ENCODE data around the gene ARHGAP26. TPM values are rescaled to one million over a fixed set of nuclear protein-coding genes. Genes with fewer than 3 reads are reported as not detected.

ARHGAP26 gene
- total RNA-seq, 4 donors from 2014 or later, result 22.3 to 40.7 (median 28.2) TPM

DNA sequence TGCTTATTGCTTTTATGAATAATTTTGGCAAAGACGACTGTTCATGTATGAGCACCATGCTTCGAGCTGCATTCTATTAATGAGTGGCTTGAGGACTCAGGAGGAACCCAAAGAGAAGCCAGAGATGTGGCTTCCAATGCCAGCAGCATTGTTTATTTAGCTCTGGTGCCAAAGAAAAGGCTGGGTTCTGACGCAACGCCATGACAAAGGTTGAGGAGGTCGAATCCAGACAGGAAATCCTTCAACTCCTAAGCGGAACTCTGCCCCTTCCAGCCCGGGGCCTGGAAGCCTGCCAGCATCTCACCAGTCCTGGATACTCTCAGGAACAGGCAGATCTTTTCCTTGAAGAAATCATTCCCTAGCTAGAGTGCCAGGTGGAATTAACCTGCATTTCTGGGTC is 104.4 kb downstream of the ARHGAP26 start:
- peaks cover 49 to 57% (median 54%) of the 10 kb centered on the region in 4 donors for H3K4me1 ChIP-seq
- intact Hi-C loops (cut with DNase I), result no loop called here
- H3K27me3 ChIP-seq, result no peaks in the 10 kb centered on the region
- no peaks in the 10 kb centered on the region for H3K9me3 ChIP-seq
- H3K36me3 ChIP-seq, result peaks cover 0 to 2% (median 1%) of the 10 kb centered on the region in 4 donors
- no peak for DNase-seq (ENCODE audit: extremely low spot score)
- no peak overlapping the region for H3K4me3 ChIP-seq
- 72% methylated on average over 7 of the region's 7 CpGs for WGBS
- TF ChIP-seq EP300 (IDR thresholded peaks at IDR 0.05), result no peak
- peak; percentile 58 to 61 for TF ChIP-seq POLR2AphosphoS5 (IDR thresholded peaks at IDR 0.05)
- H3K27ac ChIP-seq (replicated peaks in 1 of 4), result peak overlapping the region in 1 of 4 donors; percentile 36

DNA sequence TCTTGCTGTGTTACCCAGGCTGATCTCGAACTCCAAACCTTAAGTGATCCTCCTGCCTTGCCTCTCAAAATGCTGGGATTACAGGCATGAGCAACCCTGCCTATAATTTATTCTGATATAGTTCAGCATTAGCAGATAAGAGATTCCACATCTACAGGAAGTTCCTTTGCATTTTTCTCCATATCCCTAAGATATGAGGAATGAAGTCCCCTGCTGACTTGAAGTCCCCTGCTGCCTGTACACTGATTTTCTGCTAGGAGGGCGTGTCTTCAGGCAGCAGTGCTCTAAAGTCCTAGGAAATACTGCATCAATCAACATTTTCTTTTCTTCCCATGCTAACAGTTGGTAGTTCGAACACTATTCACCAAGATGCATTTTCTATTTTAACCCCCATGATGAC is 105.8 kb downstream of the ARHGAP26 start:
- 97% methylated on average over 3 of the region's 3 CpGs for WGBS
- TF ChIP-seq, protein P1, sequence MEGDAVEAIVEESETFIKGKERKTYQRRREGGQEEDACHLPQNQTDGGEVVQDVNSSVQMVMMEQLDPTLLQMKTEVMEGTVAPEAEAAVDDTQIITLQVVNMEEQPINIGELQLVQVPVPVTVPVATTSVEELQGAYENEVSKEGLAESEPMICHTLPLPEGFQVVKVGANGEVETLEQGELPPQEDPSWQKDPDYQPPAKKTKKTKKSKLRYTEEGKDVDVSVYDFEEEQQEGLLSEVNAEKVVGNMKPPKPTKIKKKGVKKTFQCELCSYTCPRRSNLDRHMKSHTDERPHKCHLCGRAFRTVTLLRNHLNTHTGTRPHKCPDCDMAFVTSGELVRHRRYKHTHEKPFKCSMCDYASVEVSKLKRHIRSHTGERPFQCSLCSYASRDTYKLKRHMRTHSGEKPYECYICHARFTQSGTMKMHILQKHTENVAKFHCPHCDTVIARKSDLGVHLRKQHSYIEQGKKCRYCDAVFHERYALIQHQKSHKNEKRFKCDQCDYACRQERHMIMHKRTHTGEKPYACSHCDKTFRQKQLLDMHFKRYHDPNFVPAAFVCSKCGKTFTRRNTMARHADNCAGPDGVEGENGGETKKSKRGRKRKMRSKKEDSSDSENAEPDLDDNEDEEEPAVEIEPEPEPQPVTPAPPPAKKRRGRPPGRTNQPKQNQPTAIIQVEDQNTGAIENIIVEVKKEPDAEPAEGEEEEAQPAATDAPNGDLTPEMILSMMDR (IDR thresholded peaks at IDR 0.05), result no peak
- TF ChIP-seq EP300 (IDR thresholded peaks at IDR 0.05) (no peak), POLR2A (IDR thresholded peaks at IDR 0.05; ENCODE audit: low read depth) (no peak), POLR2AphosphoS5 (IDR thresholded peaks at IDR 0.05) (no peak)
- DNase-seq (ENCODE audit: extremely low spot score), result no peak
- intact Hi-C loops (cut with DNase I), result no loop called here
- Histone ChIP-seq H3K4me3 (no peak overlapping the region), H3K9me3 (no peaks in the 10 kb centered on the region), H3K27me3 (no peaks in the 10 kb centered on the region), H3K36me3 (peaks cover 0 to 10% (median 3%) of the 10 kb centered on the region in 4 donors), H3K4me1 (peaks cover 41 to 51% (median 48%) of the 10 kb centered on the region in 4 donors), H3K27ac (replicated peaks in 1 of 4) (no peak overlapping the region)

DNA sequence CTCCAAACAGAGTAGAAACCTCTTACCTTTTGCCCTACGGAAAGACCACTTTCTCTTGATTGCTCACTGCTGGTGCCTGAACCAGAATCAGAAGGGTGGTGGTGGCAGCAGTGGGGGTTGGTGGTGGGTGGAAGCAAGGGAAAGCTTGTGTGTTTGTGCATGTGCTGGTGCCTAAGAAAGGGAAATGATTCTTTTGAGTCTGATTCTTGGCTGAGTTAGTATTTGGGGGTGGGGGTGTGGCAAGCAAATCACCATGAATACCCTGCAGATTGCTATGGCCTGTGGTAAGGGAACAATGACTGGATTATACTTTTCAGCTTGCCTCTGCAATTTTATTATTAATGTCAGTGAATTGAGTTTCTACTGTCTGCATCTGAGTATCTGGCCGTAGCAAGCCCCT is 106.6 kb downstream of the ARHGAP26 start:
- peaks cover 43 to 51% (median 48%) of the 10 kb centered on the region in 4 donors for H3K4me1 ChIP-seq
- intact Hi-C loops (cut with DNase I), result no loop called here

DNA sequence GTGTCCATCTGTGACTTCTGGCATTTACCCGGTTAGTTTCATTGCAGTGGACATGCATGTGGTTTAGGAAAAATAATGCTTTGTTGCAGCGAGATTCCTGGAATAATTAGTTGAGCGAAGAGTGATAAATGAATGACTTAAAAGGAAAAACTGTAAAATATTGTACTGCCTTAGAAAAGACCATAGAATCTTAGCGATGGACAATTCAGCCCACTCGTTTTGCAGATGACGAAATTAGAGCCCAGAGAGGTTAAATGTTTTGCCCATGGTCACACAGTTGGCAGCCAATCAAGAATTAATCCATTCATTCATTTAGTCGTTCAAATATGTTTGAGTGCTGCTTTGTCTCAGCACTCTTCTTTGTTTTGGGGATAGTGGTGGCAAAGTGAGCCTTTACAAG is 107.9 kb downstream of the ARHGAP26 start:
- intact Hi-C loops (cut with DNase I), result no loop called here
- peaks cover 43 to 51% (median 48%) of the 10 kb centered on the region in 4 donors for H3K4me1 ChIP-seq
- no peak for DNase-seq (ENCODE audit: extremely low spot score)
- H3K27me3 ChIP-seq, result no peaks in the 10 kb centered on the region
- H3K27ac ChIP-seq (replicated peaks in 1 of 4), result no peak overlapping the region
- 83% methylated on average over 7 of the region's 7 CpGs for WGBS
- H3K4me3 ChIP-seq, result no peak overlapping the region
- H3K9me3 ChIP-seq, result no peaks in the 10 kb centered on the region
- TF ChIP-seq POLR2A (IDR thresholded peaks at IDR 0.05; ENCODE audit: low read depth) (no peak), POLR2AphosphoS5 (IDR thresholded peaks at IDR 0.05) (no peak), EP300 (IDR thresholded peaks at IDR 0.05) (no peak)
- TF ChIP-seq, protein P1 (IDR thresholded peaks at IDR 0.05), result no peak
- H3K36me3 ChIP-seq, result peaks cover 0 to 10% (median 3%) of the 10 kb centered on the region in 4 donors

More for the DNA sequence above, 106.6 kb downstream of the ARHGAP26 start:
- Histone ChIP-seq H3K4me3 (no peak overlapping the region), H3K27me3 (no peaks in the 10 kb centered on the region), H3K9me3 (no peaks in the 10 kb centered on the region), H3K27ac (replicated peaks in 1 of 4) (no peak overlapping the region), H3K36me3 (peaks cover 0 to 10% (median 3%) of the 10 kb centered on the region in 4 donors)
- TF ChIP-seq, protein P1 (IDR thresholded peaks at IDR 0.05), result no peak
- TF ChIP-seq POLR2A (IDR thresholded peaks at IDR 0.05; ENCODE audit: low read depth) (no peak), POLR2AphosphoS5 (IDR thresholded peaks at IDR 0.05) (no peak), EP300 (IDR thresholded peaks at IDR 0.05) (no peak)
- DNase-seq (ENCODE audit: extremely low spot score), result no peak
- 82% methylated on average over 2 of the region's 2 CpGs for WGBS

DNA sequence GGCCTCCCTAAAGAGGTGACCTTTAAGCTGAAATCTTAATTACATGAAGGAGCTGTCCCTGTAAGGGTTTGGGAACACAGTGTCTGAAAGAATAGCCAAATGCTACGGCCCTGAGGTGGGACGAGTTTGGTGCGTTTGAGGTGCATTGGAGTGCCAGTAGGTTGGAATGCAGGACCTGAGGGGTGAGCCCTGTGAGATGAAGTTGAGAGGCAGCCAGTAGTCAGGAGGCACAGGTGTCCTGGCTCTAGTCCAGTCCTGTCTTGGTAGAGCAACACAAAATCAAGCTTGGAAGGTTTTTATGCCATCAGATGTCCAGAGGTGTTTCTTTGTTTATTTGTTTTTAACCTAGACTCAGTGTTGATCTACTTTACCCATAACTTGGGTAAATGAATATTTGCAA is 108.5 kb downstream of the ARHGAP26 start:
- Histone ChIP-seq H3K27me3 (no peaks in the 10 kb centered on the region), H3K4me1 (peaks cover 44 to 51% (median 48%) of the 10 kb centered on the region in 4 donors), H3K4me3 (no peak overlapping the region), H3K36me3 (peaks cover 0 to 10% (median 3%) of the 10 kb centered on the region in 4 donors), H3K27ac (replicated peaks in 1 of 4) (no peak overlapping the region), H3K9me3 (no peaks in the 10 kb centered on the region)
- TF ChIP-seq, protein P1 (IDR thresholded peaks at IDR 0.05), result no peak
- TF ChIP-seq EP300 (IDR thresholded peaks at IDR 0.05), result no peak
- TF ChIP-seq POLR2A (IDR thresholded peaks at IDR 0.05; ENCODE audit: low read depth), result no peak
- TF ChIP-seq POLR2AphosphoS5 (IDR thresholded peaks at IDR 0.05), result no peak
- DNase-seq (ENCODE audit: extremely low spot score), result no peak
- intact Hi-C loops (cut with DNase I), result no loop called here
- WGBS, result 82% methylated on average over 3 of the region's 3 CpGs
